DND-41 (cell line): ENCODE results near the gene ITGA8.

Experiments
- ATAC-seq: fragments of 200-7000 bp; cut with Tn5 transposase; 3 replicates; pipeline ENCODE4 v1.9.1; 2021; ENCODE audit warnings: low read depth; ENCODE audit not compliant: insufficient read depth
- DNase-seq: peaks from one replicate; pipeline ENCODE4 v3.0.0-alpha.2; 2020
- H2AFZ ChIP-seq: 2 replicates; pipeline ENCODE4 v1.6.0; 2012; ENCODE audit warnings: low read depth, low read length
- H3K27ac ChIP-seq: 2 replicates; pipeline ENCODE4 v1.5.1; 2012; ENCODE audit warnings: low read length, inconsistent platforms
- H3K27me3 ChIP-seq: fragments of 200-600 bp; sonication (generic); 2 replicates; pipeline ENCODE4 v1.6.0; 2012; ENCODE audit warnings: low read length, mild to moderate bottlenecking, inconsistent platforms; ENCODE audit not compliant: insufficient read depth, poor library complexity
- H3K36me3 ChIP-seq: 2 replicates; pipeline ENCODE4 v1.5.1; 2012; ENCODE audit warnings: low read length, inconsistent platforms; ENCODE audit not compliant: insufficient read depth
- H3K4me1 ChIP-seq: 2 replicates; pipeline ENCODE4 v1.5.1; 2012; ENCODE audit warnings: mild to moderate bottlenecking, low read length; ENCODE audit not compliant: insufficient read depth
- H3K4me2 ChIP-seq: 2 replicates; pipeline ENCODE4 v1.6.0; 2012; ENCODE audit warnings: mild to moderate bottlenecking, moderate library complexity, low read length, inconsistent platforms; ENCODE audit not compliant: insufficient read depth
- H3K4me3 ChIP-seq, 2 experiments: fragments of 200-600 bp in 1 of 2; shearing (Covaris generic) in 1 of 2; 2 replicates each; pipeline ENCODE4 v1.5.1; 2012 to 2016; ENCODE audit warnings: inconsistent platforms in 2 of 2, low read length in 2 of 2, mild to moderate bottlenecking in 2 of 2, low read depth in 1 of 2, moderate library complexity in 1 of 2
- H3K79me2 ChIP-seq: 2 replicates; pipeline ENCODE4 v1.6.0; 2012; ENCODE audit warnings: low read length, inconsistent platforms; ENCODE audit not compliant: insufficient read depth
- H3K9ac ChIP-seq: 2 replicates; pipeline ENCODE4 v1.6.0; 2012; ENCODE audit warnings: low read depth, mild to moderate bottlenecking, inconsistent platforms, low read length, moderate library complexity
- H3K9me3 ChIP-seq: 2 replicates; pipeline ENCODE4 v1.5.1; 2012; ENCODE audit warnings: low read length, moderate library complexity, mild to moderate bottlenecking, inconsistent platforms; ENCODE audit not compliant: insufficient read depth, severe bottlenecking
- H4K20me1 ChIP-seq: 2 replicates; pipeline ENCODE4 v1.6.0; 2012; ENCODE audit warnings: low read length; ENCODE audit not compliant: insufficient read depth
- CTCF ChIP-seq: IDR thresholded peaks from 2 replicates; pipeline ENCODE4 v1.5.1; 2012; ENCODE audit warnings: borderline replicate concordance, low read length, moderate library complexity, mild to moderate bottlenecking; ENCODE audit not compliant: poor library complexity, severe bottlenecking; ENCODE audit errors: extremely low read depth
- EZH2 ChIP-seq: IDR thresholded peaks from 3 replicates; pipeline ENCODE4 v1.6.1; 2012; ENCODE audit warnings: borderline replicate concordance, low read depth, mild to moderate bottlenecking, moderate library complexity, low read length, inconsistent platforms; ENCODE audit not compliant: severe bottlenecking

ITGA8 gene

GRCh38 chr10:15725603-15726002 is 5.9 kb upstream of the ITGA8 start:
- Histone ChIP-seq H3K36me3 (no peaks in the 10 kb centered on the region), H3K4me1 (no peaks in the 10 kb centered on the region), H2AFZ (no peak overlapping the region; the same call in 1 of the 2 replicates), H4K20me1 (no peaks in the 10 kb centered on the region), H3K4me3 (no peak overlapping the region), H3K4me2 (no peak overlapping the region), H3K79me2 (no peaks in the 10 kb centered on the region), H3K9ac (no peak overlapping the region), H3K9me3 (no peaks in the 10 kb centered on the region), H3K27me3 (no peaks in the 10 kb centered on the region), H3K27ac (no peak overlapping the region)
- TF ChIP-seq EZH2 (no peak), CTCF (peak; percentile 55)
- DNase-seq (no peak), ATAC-seq (0 out of 3 replicates have a peak, but pooled peaks have one; percentile 54)

DNA sequence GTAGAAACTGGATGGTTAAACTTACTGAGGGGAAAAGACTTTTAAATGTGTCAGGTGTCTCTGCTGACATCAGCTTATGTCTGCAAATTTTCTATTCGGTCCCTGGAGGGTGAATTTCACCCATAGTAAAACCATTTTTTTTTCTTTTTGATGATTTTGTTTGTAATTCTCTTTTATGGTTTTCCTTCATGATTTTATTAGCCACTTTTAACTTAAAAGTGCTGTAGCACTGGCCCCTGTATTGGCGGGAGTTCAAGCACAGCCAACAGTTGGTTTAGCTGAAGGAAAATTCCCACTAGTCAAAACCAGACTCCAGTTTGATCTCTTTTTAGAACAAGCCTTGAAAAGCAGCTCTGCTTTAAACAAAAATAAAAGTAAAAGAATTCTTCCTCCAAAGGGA is 5.0 kb upstream of the ITGA8 start:
- Histone ChIP-seq H3K79me2 (no peaks in the 10 kb centered on the region), H3K4me2 (no peak overlapping the region), H3K9me3 (no peaks in the 10 kb centered on the region), H3K4me1 (no peaks in the 10 kb centered on the region), H2AFZ (no peak overlapping the region), H3K4me3 (no peak overlapping the region), H3K36me3 (no peaks in the 10 kb centered on the region), H3K27ac (no peak overlapping the region), H3K9ac (no peak overlapping the region), H4K20me1 (no peaks in the 10 kb centered on the region), H3K27me3 (no peaks in the 10 kb centered on the region)
- TF ChIP-seq CTCF, result no peak
- no peak for TF ChIP-seq EZH2
- DNase-seq (no peak), ATAC-seq (no peak)

GRCh38 chr10:15723803-15724202 is 4.1 kb upstream of the ITGA8 start:
- TF ChIP-seq CTCF, result no peak
- TF ChIP-seq EZH2, result no peak
- Histone ChIP-seq H3K4me2 (no peak overlapping the region), H2AFZ (no peak overlapping the region), H4K20me1 (no peaks in the 10 kb centered on the region), H3K36me3 (no peaks in the 10 kb centered on the region), H3K27ac (no peak overlapping the region), H3K4me3 (no peak overlapping the region), H3K79me2 (no peaks in the 10 kb centered on the region), H3K9me3 (no peaks in the 10 kb centered on the region), H3K27me3 (no peaks in the 10 kb centered on the region), H3K9ac (no peak overlapping the region), H3K4me1 (no peaks in the 10 kb centered on the region)
- DNase-seq, result no peak
- ATAC-seq, result no peak

DNA sequence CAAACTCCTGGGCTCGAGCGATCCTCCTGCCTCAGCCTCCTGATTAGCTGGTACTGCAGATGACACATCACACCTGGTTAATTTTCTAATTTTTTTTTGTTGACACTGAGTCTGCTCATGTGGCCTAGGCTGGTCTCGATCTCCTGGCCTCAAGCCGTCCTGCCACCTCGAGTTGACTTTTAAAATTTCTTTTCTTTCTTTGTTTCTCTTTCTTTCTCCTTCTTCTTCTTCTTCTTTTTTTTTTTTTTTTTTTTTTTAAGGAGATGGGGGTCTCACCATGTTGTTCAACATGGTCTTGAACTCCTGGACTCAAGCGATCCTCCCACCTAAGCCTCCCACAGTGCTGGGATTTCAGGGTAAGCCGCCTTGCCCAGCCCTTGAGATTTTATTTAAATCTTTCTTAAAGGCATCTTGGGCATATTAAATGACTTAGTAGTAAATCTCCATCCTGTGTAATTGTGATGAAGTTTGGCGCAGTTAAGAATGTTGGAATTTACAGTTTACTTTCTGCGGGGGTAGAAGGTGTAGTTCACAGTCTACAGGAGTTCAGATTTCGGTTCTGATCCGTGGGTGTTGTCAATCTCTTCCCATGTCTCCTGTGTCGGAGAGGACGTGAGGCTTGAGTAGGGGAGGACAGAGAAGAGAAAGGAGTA is 1.0 kb upstream of the ITGA8 start:
- Histone ChIP-seq H3K9me3 (no peaks in the 10 kb centered on the region), H3K4me3 (no peak overlapping the region), H3K9ac (no peak overlapping the region), H2AFZ (no peak overlapping the region), H3K27ac (no peak overlapping the region), H4K20me1 (no peaks in the 10 kb centered on the region), H3K36me3 (no peaks in the 10 kb centered on the region), H3K27me3 (peaks cover 2% of the 10 kb centered on the region), H3K4me2 (no peak overlapping the region), H3K79me2 (no peaks in the 10 kb centered on the region), H3K4me1 (no peaks in the 10 kb centered on the region)
- ATAC-seq (no peak), DNase-seq (no peak)
- TF ChIP-seq CTCF (no peak), EZH2 (no peak)
